Measurements from ENCODE around the gene ARMH4.

ARMH4 gene

GRCh38 chr14:58026219-58026618 lies 125.8 kb downstream of the ARMH4 start:
- no peak for DNase-seq

DNA sequence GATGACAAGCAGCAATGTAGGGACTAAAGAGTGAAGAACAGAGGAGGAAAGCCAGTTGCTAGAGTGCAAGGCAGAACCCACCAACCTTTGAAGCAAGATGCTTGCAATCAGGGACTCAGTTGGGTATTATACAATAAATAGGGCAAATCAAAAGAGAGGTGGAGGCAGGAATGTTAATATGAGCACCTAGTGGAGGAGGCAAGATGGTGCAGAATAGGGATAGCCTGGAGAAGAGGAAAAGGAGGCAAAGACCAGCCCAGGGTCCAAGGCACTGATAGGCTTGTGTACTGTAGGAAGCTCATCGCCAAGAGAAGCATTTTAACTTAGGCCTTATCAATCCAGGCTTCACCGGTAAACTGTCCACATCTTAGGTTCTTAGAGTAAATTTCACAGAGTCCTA lies 137.2 kb downstream of the ARMH4 start:
- DNase-seq: no peak

- DNase-seq: no peak
Measured at GRCh38 chr14:58002618-58003017, 149.4 kb downstream of the ARMH4 start.

GRCh38 chr14:57999979-58000378 lies 152.0 kb downstream of the ARMH4 start:
- DNase-seq: no peak

DNA sequence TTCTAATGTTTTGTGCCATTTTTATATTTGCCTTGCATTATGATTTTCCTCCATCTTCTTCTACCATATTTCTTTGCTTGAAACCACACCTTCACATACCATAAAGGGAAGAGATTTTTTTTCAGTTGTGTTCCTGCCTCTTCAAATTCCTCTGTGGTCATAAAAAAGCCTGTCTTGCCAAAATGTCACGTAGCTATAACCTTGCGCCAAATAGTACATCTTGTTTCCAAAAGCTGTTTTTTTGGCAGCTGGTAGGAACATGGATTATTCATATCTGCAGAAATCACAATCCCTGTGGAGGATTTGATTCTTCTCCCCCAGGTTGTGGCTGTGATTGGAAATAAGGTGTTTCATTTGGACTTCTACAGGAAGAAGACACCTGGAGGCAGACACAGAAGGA lies 152.5 kb downstream of the ARMH4 start:
- DNase-seq: no peak

DNA sequence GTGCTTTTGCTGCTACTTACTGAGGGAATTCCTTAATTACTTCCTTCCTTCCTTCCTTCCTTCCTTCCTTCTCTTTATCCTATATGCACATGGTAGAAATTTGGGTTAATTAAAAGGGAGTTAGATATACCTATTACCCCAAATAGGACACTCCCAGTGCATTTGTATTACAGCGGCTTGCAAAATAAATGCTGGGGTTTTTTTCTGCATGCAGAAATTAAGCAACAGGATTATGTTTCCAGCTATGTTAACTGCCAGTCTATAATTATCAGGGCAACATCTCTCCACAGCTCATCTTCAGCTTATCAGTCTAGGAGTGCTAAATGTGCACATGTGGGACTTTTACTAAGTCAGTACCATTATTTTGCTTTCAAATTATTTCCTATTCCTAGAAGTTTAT lies 153.2 kb downstream of the ARMH4 start:
- no peak for DNase-seq

DNA sequence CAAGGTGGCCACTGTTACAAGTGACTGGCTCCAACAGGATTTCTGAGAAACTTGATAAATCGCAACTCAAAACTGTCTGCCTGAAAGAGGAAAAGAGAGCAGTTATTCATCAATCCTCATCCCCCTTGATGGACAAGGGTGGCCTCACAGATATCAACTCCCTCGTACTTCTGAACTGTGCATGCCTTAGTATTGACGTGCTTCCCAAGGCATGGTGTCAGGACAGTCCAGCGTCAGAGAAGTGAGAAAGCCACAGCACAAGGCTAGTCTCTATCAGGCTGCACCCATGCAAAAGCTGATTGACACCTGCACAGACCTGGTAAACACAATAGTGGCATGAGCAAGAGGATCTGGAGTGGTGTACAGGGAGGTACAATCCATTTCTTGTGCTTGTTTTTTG lies 160.7 kb downstream of the ARMH4 start:
- DNase-seq: no peak

DNA sequence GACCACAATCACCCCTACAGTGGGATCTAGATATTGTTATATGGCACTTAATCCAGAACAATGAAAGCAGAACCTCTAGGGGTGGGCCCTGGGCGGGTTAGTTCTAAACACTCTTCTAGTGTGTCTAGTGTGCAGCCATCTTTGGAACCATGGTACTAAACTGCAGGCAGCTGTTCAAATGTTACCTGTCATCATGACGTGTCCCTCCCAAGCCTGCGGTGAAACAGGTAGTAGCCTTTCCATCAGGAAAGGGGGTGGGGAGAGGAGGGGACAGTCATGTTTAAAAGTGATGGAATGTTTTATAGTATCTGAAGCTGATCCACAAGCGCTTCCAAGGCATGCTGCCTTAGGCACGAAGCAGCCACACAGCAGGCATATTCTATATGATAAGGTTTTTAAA lies 163.6 kb downstream of the ARMH4 start:
- no peak for DNase-seq

DNA sequence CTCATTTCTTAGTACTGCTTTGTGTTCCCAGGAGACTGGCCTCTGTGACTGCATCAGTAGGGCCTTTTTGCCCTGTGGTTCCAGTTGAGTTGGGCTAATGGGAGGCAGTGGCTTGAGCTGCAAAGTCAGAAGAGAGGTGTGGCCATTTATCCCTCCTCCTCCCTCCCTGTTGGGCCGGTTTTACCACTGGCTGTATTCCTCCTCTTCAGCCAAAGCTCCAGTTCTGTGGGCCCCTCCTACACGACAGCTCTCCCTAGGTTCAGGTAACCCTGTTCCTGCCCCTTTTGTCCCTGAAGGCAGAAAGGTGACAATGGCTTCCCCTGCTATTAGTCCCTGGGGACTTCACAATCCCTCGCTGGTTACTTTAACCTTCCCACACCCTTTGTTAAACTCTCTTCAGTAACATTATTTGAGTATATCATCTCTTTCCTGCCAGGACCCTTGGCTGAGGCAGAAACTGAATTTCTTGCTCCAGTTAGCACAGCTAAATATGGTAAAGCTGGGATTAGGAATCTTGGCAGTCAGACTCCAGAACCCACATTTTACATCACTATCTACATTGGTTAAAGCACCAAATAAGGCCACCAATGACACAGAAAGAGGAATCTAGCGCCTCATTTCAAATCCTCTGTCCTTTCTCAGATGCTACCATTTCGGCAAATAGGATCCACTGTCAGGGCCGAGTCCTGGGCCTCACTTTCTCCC lies 164.3 kb downstream of the ARMH4 start:
- no peak for DNase-seq

DNA sequence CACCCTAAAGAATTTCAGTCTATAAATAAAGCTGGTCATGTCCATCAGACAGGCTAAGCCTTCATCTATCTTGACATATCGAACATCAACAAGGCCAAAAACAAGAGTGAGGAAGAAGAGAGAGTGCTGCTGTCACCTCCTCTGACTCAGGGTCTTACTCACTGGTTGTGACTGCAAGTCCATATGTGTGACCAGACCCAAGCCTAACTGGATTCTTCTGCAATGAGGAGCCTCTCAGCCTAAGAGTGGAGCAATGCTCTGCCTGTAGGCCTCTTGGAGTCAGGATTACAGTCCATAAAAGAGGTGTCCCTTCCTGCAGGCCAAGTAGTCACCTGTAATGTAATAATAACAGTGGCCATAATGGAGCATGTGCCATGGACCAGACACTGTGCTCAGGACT lies 165.0 kb downstream of the ARMH4 start:
- DNase-seq: no peak

DNA sequence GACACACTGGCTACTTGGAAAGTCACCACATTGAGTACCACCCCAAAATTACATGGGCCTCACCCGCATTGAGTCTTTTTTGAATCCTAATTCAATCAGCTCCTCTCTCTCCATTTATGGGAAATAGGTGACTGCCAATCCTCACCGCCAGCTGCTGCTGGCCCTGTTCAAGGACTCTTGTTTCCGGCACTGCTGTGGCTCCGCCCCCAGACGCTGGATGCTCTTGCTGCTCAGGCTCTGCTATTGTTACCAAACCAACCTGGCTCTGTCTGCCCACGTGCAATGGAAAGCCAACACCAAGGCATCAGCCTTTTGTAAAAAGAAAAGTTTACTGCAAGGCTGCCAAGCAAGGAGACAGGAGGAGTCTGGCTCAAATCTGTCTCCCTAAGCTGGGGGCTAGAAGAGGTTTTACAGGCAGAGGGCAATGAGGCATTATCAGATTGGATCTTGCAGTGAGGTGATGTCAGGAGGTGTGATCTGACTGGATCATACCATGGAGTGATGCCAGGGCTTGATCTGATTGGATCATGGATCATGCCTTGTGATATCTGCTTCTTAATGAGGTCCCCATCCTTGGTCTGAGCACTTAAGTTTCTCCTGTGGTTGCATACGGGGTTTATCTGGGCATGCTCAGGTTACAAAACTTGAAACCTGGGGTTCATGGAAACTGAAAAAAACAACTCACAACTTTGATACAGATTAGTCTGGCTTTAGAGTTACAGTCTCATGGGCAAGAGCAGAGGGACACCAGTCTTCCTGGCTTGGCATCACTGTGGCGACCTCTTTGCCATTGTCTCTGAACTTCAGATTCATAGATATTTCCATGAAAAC lies 169.0 kb downstream of the ARMH4 start:
- DNase-seq: no peak

DNA sequence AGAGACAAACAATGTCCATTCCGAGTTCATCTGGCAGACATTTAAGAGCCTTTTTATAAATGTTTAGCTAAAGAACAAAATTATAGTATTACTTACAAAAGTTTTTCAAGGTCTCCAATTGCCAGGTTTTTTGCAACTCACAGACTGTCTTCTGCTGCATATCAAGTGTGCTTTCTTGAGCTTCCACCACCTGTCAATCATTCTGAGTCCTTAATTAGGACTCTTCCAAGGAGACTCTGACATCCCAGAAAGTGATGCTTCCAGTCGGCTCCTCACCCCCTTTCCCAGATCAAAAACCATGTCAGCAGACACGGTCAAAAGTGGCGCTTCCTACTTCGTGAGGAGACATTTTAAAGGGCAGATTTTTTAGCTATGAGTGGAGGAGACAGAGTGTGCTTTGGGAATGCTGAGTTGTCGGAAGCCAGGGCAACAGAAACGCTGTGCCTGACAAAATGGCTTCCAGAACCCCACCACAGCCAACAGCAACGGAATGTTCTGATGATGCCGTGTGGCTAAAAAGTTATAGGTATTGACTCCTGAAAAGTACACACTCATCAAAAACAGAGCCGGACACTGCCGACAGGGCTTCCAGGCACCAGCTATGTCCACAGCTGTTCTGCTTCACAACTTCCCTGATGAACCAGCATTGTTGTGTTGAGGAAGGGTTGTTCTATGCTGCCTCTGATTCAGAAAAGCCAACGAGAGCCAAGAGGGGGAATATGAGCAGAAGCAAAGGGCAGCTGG lies 170.0 kb downstream of the ARMH4 start:
- DNase-seq: no peak

DNA sequence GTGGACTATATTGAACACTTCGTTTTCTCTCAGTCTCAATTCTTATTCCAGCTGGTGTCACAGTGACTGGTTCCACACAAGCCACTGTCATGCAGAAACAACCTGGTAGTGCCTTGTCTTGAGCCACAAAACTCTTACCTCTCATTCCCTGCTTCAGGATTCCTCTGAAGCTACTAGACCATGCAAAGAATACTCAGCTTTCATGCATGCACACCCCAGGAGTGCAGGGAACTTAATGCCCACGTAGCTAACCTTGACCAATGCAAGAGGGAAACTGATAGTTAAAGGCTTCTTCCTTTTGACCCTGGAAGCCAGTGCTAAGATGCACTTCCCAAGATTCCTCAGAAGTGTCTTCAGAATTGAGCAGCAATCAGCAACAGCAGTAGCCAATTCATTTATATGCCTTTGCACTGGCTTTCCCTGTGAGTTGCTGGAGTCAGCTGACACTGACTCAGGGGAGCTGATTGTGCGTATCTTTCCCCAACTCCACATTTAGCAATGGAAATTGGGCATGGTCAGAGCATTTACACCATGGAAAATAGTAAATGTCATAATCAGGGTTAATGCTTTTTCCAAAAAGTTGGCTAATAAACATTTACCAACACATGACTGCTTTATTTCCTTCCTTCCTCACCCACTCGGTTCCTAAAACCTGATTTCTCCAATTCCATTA lies 172.5 kb downstream of the ARMH4 start:
- no peak for DNase-seq

DNA sequence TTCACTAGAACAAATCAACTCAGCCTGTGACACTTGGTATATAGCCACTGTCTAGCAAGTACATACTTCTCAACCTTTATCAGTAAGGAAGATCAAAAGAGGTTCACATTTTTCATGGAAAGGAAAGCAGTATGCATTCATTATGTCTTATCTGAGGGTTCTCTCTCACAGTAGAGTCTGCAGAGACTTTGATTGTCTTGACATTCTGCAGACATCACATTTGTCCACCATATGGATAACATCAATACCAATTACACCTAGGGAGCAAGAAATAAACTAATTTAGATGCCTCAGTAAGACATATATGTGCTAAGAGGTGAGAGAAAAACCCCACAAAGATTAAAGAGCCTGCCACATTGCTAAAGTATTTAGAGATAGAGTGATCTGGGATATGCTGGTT lies 175.3 kb downstream of the ARMH4 start:
- no peak for DNase-seq

- DNase-seq: no peak
Measured at GRCh38 chr14:57974896-57975295, 177.1 kb downstream of the ARMH4 start.

- DNase-seq: no peak
Measured at GRCh38 chr14:57970594-57970993, 181.4 kb downstream of the ARMH4 start.

DNA sequence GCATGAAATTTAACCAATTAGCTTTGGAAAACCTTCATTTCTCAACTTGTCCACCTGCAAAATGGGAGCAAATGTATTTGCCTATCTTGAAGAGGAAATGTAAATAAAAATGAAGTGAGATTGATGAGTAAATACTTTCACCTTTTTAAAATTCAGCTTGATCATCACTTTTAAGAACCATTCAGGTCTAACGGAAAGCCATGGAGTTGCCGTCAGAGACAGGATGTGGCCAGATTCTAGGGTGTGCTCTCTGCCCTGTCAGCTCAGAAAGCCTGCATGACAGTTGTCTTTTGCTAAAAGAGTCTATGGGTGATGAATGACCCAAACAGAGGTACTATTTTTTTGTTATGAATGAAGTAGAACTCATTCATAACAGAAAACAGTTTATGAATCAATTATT lies 181.8 kb downstream of the ARMH4 start:
- no peak for DNase-seq

DNA sequence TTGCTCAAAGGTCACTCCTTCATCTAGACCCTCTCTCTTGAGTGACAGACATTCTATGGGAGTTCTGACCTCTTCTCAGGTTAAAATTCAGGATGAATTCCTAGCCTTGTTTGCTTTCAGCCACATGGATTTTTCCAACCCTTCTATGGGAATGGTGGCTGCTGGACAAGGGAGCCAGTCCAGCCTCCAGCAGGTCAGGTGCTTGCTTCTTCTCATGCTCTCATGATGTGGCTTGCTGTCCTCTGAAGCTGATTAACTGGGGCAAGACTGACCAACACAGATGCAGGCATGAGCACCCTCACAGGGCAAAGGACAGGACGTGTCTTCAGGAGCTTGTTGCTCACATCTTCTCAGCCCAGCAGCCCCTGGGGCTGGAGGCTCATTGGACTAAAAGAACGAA lies 188.9 kb downstream of the ARMH4 start:
- no peak for DNase-seq

DNA sequence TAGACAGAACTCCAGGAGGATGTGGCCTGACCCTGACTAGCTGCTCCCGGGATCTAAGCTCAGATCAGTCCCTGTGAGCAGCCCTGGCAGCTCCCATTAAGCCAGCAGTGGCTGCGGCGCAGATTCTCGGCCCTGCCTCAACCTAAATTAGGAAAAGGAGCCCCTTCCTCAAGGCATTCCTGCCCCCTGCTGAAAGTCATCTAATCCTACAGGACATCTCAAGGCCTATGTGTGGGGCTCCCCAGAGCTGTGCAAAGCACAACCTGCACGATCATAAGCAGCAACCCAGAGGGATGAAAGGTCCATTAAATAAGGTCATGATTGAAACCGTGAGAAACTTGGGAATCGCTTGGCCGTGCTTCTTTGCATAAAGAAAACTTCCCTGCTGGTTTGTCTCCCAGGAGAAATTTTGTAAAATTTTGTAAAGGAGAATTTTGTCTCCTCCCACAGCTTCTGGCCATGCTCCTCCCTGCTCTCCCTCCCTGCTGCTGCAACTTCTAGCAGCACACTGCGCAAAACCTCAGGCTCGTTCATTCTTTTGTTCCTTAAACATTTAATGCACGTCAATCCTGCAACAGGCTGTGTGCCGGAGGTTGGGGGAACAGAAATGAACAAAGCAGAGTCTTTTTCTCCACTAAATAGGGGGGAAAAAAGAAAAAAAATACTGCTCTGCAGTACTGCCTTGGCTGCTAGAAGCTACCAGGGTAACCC lies 189.5 kb downstream of the ARMH4 start:
- no peak for DNase-seq

- DNase-seq: no peak
Measured at GRCh38 chr14:57961786-57962060, 190.3 kb downstream of the ARMH4 start.

GRCh38 chr14:57960946-57961785 lies 190.8 kb downstream of the ARMH4 start:
- no peak for DNase-seq

DNA sequence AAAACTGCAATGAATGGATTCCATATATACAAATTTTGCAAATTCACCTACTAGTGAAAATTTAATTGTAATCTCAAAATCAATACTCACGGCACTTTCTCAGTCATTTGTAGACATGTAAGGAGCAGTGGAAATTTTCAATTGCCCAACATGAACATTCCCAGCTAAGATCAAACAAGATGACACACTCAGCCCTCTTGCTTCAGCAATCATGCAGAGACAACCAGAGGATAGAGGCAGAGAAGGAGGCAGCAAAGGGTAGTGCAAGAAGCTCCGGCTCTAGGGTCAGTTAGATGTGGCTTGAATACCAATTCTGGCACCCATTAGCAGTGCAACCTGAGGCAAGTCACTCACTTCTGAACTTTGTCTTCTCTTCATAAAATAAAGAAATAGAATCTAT lies 194.6 kb downstream of the ARMH4 start:
- no peak for DNase-seq

Measured in activated CD4-positive, alpha-beta T cell treated with anti-CD3 and anti-CD28 coated beads for 4 hours (primary cell).